ENCODE data around the gene TTC16. TPM values are rescaled to one million over a fixed set of nuclear protein-coding genes. Genes with fewer than 3 reads are reported as not detected.

TTC16 gene
- total RNA-seq, 1 experiment from 2014 or later: not detected

DNA sequence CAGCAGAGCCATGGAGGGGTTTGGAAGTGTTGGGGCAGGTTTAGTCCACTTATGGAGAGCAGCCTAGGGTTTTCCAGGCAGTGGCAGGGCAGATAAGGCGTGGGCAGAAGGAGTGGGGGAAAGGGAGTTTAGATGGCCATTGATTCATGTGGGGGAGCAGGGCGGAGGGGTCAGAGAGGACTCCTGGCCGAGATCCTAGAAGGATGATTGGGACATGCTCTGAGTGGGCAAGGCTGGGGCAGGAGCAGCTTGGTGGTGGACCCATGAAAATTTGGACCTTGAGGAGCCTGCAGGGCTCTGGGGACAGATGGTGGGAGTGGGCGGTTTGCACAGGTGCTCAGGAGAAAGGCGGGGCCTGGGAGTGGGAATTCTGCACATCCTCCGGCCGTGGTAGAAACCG, 37.3 kb downstream of the TTC16 start:
- H3K27me3 Mint-ChIP-seq (ENCODE audit: low read depth): peaks cover 48% of the 10 kb centered on the region

More for the DNA sequence above, 37.3 kb downstream of the TTC16 start:
- Histone ChIP-seq H3K27me3 (ENCODE audit: insufficient read depth, low read length) (no peaks in the 10 kb centered on the region; the same call in 1 of the 2 replicates), H3K4me2 (ENCODE audit: insufficient read depth, insufficient read length, low read length) (no peak overlapping the region), H3K9ac (ENCODE audit: extremely low read depth, insufficient read length, low read length) (no peak overlapping the region), H2BK12ac (ENCODE audit: insufficient read length, low read depth, low read length) (no peak overlapping the region), H2BK15ac (ENCODE audit: low read depth, low read length) (no peak overlapping the region), H4K5ac (ENCODE audit: insufficient read length, low read depth, low read length) (no peak overlapping the region), H3K27ac (ENCODE audit: insufficient read length, low read depth, low read length) (no peak overlapping the region), H3K9me3 (ENCODE audit: control insufficient read depth, low read depth, low read length) (no peaks in the 10 kb centered on the region), H3T11ph (ENCODE audit: low read length) (no peak overlapping the region), H2BK5ac (ENCODE audit: insufficient read length, low read length) (no peak overlapping the region), H4K8ac (replicated peaks; ENCODE audit: insufficient read length, low read depth, low read length) (no peak overlapping the region), H3K4me1 (ENCODE audit: insufficient read depth, low read length) (peaks cover 3% of the 10 kb centered on the region; the same call in 1 of the 2 replicates), H3K79me2 (ENCODE audit: insufficient read depth, low read length) (no peaks in the 10 kb centered on the region), H3K56ac (ENCODE audit: insufficient read length, low read depth, low read length) (no peak overlapping the region), H2BK20ac (ENCODE audit: low read depth, low read length, poor library complexity, severe bottlenecking) (no peak overlapping the region), H3K23ac (ENCODE audit: insufficient read length, low read depth, low read length) (no peak overlapping the region), H2AFZ (ENCODE audit: low read length) (no peak overlapping the region), H2AK5ac (ENCODE audit: insufficient read length, low read length) (no peak overlapping the region), H3K23me2 (ENCODE audit: insufficient read length, low read depth, low read length, poor library complexity, severe bottlenecking) (peaks cover 6% of the 10 kb centered on the region), H3K14ac (ENCODE audit: insufficient read depth, low read length) (no peak overlapping the region), H3K79me1 (ENCODE audit: insufficient read depth, low read depth, low read length, poor library complexity, severe bottlenecking) (no peaks in the 10 kb centered on the region), H4K91ac (ENCODE audit: insufficient read length, low read depth, low read length) (no peak overlapping the region), H3K4ac (ENCODE audit: low read depth, low read length) (no peak overlapping the region), H3K18ac (ENCODE audit: insufficient read length, low read depth, low read length) (no peak overlapping the region), H4K20me1 (ENCODE audit: control insufficient read depth, insufficient read depth, insufficient read length) (no peaks in the 10 kb centered on the region), H2BK120ac (ENCODE audit: low read depth, low read length, poor library complexity, severe bottlenecking) (no peak overlapping the region)
- WGBS (ENCODE audit: extremely low coverage, insufficient read length, low lambda C conversion rate): no CpG with 5 or more reads among the region's 8 CpGs
- DNase-seq: no peak
- H3K4me1 Mint-ChIP-seq: peaks cover 3 to 6% of the 10 kb centered on the region in 2 experiments; a peak in 2 of 4 replicates
- peak overlapping the region in 1 of 2 experiments; percentile 40; a peak in 1 of 5 replicates for H3K4me3 Mint-ChIP-seq
- 0 out of 7 replicates have a peak overlapping the region, but pooled peaks of 1 of the 3 experiments have one; percentile 18 for H3K27ac Mint-ChIP-seq
- H3K36me3 Mint-ChIP-seq (ENCODE audit: insufficient read depth in 1 of 3, low read depth in 3 of 3): peaks cover 0 to 12% (median 0%) of the 10 kb centered on the region in 3 experiments; a peak in 2 of 7 replicates
- TF ChIP-seq, protein P1, sequence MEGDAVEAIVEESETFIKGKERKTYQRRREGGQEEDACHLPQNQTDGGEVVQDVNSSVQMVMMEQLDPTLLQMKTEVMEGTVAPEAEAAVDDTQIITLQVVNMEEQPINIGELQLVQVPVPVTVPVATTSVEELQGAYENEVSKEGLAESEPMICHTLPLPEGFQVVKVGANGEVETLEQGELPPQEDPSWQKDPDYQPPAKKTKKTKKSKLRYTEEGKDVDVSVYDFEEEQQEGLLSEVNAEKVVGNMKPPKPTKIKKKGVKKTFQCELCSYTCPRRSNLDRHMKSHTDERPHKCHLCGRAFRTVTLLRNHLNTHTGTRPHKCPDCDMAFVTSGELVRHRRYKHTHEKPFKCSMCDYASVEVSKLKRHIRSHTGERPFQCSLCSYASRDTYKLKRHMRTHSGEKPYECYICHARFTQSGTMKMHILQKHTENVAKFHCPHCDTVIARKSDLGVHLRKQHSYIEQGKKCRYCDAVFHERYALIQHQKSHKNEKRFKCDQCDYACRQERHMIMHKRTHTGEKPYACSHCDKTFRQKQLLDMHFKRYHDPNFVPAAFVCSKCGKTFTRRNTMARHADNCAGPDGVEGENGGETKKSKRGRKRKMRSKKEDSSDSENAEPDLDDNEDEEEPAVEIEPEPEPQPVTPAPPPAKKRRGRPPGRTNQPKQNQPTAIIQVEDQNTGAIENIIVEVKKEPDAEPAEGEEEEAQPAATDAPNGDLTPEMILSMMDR (conservative IDR thresholded peaks at IDR 0.05): no peak
- no peaks in the 10 kb centered on the region for H3K9me3 Mint-ChIP-seq
